ENCODE measurements around the gene TLE7.
A peak's percentile ranks its signal among the peaks of the same experiment; 100 is the strongest.

The TLE7 gene

GRCh38 chr16:71443714-71444113 lies 1.9 kb upstream of the TLE7 start:
- no peak for DNase-seq

- no peak for DNase-seq
Observed at GRCh38 chr16:71441348-71442050, 355 bp downstream of the TLE7 start.

- DNase-seq, result no peak
Observed at GRCh38 chr16:71440669-71441347, 1.0 kb downstream of the TLE7 start.

GRCh38 chr16:71439523-71439922 lies 2.3 kb downstream of the TLE7 start:
- DNase-seq, result no peak

DNA sequence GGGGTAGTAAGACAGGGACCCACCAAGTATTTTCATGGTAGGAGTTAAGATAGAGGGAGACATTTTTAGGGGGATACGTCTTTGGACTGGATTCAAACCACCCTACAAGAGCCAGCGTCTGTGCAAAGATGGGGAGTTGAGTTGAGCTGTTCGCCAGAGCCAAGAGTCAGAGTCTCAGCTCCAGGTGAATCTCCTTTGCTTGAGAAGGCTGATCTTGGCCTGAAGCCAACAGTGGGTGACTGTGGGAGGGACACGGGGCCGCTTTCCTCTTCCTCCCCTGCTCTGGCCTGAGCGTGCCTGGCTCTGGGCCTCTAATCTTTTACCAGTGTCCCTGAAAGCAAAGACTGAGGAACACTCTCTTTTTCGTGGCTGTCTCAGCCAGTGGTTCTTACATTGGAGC lies 5.4 kb downstream of the TLE7 start:
- DNase-seq, result no peak

- no peak for DNase-seq
Observed at GRCh38 chr16:71432906-71433305, 8.9 kb downstream of the TLE7 start.

- DNase-seq, result no peak
Observed at GRCh38 chr16:71431991-71432390, 9.9 kb downstream of the TLE7 start.

GRCh38 chr16:71431176-71431575 lies 10.7 kb downstream of the TLE7 start:
- DNase-seq, result no peak

- DNase-seq, result no peak
Observed at GRCh38 chr16:71430744-71431143, 11.1 kb downstream of the TLE7 start.

DNA sequence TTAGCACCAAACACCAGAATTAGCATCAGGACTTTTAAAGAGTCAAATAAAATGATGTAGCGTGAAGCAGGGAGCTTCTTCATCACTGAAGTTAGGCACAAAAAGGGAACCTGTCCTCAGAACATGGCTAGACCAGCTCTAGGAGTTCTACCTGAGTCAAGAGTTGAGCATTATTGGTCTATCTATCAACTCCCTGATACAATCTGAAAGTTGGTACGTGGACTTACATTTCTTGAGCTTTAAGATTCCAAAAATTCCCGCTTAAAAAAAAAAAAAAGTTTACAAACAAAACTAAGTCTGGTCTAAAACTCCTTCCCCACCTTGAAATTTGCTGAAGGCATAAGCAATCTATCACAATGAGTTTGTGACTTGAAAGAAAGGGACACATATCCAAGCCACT lies 12.3 kb downstream of the TLE7 start:
- DNase-seq, result no peak

GRCh38 chr16:71428883-71429282 lies 13.0 kb downstream of the TLE7 start:
- no peak for DNase-seq

GRCh38 chr16:71428385-71428784 lies 13.5 kb downstream of the TLE7 start:
- no peak for DNase-seq

DNA sequence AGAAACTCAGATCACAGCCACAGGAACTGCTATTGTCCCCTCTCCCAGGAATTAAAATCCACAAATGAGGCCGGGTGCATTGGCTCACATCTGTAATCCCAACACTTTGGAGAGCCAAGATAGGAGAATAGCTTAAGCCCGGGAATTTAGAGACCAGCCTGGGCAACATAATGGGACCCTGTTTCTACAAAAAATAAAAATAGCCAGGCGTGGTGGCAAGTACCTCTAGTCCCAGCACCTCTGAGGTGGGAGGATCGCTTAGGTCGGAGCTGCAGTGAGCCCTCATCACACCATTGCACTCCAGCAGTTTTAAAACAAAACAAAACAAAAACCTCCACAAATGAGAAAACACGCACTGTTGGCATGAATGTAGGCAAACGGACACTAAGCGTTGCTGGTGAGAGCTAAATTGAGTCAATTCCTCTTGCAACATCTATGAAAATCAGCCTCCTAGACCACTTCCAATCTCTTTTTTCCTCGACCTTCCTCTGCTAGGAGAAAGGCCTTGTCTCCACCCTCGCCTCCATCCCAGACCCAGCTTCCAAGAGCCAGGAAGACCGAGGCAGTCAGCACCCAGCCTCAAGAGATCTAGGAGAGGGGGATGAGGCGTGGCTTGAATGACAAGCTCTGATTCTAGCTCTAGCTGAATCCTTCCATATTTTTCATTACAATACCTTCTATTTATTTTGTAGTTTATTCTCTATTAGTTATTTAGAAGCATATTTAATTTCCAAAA lies 14.8 kb downstream of the TLE7 start:
- DNase-seq, result no peak

DNA sequence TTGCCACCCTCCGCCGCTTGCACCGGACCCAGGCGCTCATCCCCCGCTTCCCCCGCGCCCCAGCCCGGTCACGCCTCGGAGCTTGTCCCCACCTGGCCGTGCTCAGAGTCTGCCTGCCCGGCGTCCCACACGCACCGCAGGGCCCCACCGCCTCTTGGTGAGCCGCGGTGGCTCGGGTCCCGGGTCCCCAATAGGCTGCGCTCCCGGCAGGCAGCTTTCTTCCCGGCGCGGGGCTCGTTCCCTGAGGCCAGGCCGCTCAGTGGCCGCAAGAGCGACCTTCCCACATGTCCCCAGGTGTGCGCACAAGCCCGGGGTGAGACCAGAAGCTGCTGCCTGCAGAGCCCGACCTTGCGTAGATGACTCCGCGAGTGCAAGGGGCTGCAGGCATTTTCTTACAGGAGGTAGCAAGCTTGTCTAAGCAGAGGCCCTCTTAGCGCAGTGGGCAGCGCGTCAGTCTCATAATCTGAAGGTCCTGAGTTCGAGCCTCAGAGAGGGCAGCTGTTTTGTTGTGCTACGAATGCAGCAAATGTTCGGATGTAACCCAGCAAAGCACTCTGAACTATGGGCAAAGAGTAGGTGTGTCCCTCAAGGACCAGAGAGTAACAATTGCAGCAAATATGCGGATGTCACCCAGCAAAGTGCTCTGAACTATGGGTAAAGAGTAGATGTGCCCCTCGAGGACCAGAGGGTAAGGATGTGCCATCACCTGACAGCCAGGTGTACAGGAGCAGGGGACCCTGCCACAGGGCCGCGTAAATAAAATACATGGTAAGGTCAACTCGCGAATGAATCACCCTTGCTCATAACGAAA lies 15.6 kb downstream of the TLE7 start:
- no peak for DNase-seq

DNA sequence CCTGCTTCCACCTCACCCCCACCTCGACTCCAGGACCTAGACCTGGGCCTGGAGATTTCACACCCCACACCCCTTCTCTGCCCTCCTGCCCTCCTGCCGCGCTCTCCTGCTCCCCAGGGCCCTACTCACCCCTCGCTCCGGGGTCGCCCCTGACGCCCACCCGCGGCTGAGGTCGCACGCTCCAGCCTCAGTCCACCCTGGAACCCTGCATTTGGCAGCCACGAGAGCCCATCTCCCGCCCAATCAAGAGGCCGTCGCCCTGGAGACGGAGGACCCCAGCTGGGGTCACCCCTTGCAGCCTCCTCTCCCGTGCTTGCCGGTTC lies 16.1 kb downstream of the TLE7 start:
- DNase-seq, result no peak

- DNase-seq, result no peak
Observed at GRCh38 chr16:71424626-71425025, 17.2 kb downstream of the TLE7 start.

GRCh38 chr16:71423865-71424264 lies 18.0 kb downstream of the TLE7 start:
- no peak for DNase-seq

GRCh38 chr16:71423016-71423415 lies 18.8 kb downstream of the TLE7 start:
- DNase-seq, result no peak

DNA sequence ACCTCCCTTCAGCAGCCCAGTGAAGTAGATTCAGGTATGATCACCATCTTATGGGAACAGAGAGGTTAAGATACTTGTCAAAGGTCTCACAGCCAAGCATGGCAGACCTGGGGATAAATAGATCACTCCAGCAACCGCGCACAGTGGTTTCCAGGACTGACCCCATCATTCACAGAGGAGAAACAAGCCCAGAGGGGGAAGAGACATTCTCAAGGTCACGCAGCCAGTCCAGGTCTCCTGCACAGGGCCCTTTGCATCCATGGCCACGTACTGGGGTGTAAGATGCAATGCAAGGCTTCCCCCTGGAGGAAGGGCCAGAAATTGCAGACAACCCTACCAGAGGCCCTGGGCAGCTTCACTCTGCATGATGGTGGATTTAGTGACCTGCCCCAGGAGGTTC lies 19.9 kb downstream of the TLE7 start:
- DNase-seq, result no peak

DNA sequence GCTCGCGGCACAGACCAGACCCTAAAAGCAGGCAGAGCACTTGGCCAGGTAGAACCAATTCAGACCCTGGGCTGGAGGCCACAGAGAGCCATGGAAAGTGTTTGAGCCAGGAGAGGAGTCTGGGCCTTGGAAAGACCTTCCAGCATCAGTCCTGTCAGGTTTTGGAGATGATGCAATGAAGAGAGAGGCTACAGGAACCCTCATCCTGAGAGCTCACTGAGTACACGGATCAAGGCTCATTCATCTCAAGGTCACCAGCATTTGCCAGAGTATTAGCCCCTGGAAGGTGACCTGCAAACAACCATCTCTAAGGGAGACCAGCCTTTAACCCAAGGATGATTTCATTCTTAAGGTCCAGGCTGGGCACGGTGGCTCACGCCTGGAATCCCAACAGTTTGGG lies 27.8 kb downstream of the TLE7 start:
- no peak for DNase-seq

DNA sequence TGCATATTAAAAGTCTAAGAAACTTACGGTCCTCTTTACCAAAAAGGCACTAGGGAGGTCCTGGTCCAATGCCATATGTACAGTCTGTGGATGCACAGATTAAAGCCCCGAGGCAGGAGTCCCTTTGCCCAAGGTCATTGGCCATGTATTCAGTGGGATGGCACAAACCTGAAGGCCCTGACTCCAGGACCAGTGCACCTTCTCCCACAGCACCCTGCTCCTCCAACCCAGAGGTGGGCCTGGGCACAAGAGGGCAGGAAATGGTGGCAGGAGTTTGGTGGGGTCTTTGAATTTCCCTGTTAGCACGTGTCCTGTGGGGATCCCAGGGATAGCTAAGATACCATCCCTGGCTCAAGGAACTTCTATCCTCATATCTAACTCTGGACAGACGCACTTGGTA lies 28.5 kb downstream of the TLE7 start:
- no peak for DNase-seq

DNA sequence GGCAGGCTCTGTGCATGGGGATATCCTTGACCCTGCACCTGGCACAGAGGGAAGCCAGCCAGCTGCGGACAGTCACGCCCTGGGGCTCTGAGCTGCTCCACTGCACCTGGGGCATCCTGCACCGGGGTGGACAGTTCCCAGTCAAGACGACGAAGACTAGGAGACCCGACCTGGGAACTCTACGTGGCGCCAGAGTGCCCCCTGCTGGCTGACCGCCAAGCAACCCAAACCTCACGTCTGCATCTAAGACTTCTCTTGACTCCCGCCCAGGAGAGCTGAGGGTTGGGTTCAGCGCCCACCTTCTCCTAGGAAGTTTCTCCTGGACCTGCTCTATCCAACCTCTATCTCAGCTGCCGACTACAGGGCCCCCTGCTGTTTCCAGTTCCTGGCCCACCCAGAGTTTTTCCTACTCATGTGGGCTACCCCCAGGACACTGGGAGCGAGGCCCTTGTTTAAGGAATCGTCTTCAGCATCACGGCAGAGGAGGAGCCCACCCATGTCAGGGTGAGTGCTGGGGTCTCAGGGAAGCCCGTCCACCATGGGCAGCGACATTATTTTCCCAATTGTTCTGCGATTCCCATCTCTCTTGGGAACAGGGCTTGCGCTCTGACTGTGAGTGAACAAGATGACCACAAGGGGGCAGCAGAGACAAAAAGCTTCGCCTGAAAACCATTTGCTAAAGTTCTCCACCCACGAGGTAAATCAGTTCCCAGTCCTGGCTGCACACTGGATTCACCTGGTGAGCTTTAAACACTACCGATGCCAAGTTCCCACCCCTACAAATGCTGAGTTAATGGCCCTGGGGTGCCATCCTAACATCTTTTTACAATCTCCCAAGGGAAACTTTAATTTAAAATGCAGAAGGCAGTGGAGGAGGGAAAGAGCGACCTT lies 29.3 kb downstream of the TLE7 start:
- DNase-seq, result peak; percentile 5 to 14

Measured in bone marrow (tissue), 2 donors.